Fibroblast of pulmonary artery (primary cell): ENCODE results near the gene NSRP1.

Source experiments
- DNase-seq: peaks from one replicate; pipeline ENCODE4 v3.0.0-alpha.2; 2010; ENCODE audit warnings: low read depth
- H3K4me3 ChIP-seq: replicated peaks from 2 replicates; pipeline ENCODE4 v1.5.1; 2011; ENCODE audit warnings: low read depth, mild to moderate bottlenecking, control low read depth, low read length, moderate library complexity
- TF ChIP-seq, protein P1 (sequence below): IDR thresholded peaks from 2 replicates; pipeline ENCODE4 v1.5.1; 2011; ENCODE audit warnings: mild to moderate bottlenecking, control low read depth, low read length, inconsistent platforms; ENCODE audit errors: missing control alignments

NSRP1 gene

DNA sequence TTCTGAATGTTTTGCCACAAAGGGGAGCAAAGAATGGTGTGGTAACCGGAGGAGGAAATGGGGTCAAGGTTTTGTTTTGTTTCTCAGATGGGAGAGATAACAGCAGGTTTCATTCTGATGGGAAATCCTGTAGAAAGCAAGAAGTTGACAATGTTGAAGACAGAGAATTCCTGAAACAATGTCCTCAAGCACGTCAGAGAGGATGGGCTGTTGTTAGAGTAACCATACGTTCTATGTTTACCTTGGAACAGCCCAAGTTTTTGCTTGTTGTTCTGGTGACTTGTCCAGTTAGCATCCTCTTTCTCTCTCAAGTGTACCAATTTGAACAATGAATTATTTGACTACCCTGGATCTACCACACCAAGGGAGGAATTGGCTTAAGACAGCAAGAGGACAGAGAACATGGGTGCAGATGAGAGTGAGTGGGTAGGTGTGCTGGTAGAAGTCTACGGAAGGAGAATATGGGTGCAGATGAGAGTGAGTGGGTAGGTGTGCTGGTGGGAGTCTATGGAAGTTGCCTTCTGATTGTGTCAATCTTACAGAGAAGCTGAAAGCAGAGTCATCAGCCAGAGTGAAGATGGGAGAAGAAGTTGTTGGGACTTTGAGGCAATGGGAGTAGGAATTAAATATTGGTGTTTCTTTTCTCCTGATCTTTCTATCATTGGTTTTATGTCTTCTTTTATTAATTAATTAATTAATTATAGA is 14.8 kb upstream of the NSRP1 start:
- H3K4me3 ChIP-seq, result no peak overlapping the region
- peak; percentile 50 for DNase-seq
- TF ChIP-seq, protein P1, sequence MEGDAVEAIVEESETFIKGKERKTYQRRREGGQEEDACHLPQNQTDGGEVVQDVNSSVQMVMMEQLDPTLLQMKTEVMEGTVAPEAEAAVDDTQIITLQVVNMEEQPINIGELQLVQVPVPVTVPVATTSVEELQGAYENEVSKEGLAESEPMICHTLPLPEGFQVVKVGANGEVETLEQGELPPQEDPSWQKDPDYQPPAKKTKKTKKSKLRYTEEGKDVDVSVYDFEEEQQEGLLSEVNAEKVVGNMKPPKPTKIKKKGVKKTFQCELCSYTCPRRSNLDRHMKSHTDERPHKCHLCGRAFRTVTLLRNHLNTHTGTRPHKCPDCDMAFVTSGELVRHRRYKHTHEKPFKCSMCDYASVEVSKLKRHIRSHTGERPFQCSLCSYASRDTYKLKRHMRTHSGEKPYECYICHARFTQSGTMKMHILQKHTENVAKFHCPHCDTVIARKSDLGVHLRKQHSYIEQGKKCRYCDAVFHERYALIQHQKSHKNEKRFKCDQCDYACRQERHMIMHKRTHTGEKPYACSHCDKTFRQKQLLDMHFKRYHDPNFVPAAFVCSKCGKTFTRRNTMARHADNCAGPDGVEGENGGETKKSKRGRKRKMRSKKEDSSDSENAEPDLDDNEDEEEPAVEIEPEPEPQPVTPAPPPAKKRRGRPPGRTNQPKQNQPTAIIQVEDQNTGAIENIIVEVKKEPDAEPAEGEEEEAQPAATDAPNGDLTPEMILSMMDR, result no peak

DNA sequence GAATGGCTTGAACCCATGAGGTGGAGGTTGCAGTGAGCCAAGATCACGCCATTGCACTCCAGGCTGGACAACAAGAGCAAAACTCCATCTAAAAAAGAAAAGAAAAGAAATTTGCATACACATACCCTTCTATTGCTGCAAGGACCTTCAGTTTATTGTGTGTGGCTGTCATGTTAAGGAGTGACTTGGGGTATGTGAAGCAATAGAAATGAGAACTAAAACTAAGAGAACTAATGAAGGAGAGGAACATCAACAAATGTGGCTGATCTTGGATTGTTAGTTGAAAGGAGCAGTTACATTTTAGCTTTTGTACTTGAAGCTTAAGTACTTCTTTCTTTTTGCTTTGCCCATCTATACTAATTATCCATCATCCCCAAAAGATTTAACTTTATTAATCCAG is 12.7 kb upstream of the NSRP1 start:
- H3K4me3 ChIP-seq, result no peak overlapping the region
- DNase-seq, result no peak
- TF ChIP-seq, protein P1, result no peak

DNA sequence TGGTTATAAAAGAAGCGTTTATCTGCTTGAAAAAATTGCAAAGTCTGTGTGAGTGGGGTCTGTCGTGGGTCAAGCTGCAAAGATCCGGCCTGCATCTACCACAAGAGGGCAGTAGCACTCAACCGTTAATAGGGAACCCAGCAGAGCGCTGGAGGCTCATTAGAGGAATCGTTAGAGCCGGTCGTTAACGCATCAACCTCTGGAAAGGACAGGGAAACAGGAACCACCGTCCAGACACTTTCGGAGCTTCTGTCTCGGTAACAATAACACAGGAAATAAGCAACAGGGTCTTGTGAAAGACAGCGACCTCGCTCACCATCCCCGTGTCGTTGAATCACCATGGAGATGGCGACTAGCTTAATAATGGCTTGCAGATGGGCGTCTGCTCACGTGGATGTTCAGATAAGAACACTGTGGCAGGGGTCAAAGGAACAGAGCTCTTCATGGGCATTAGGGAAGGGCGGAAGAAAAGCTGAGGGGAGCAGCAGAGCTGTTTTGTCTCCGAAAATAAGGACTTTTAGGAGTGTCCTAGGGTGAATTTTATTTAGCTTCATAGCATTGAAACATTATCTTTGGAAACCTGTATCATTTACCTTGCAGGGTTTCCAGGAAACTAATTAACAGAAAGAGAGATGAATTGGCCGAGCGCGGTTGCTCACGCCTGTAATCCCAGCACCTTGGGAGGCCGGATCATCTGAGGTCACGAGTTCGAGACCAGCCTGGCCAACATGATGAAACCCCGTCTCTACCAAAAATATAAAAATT is 11.9 kb upstream of the NSRP1 start:
- peak overlapping the region; percentile 55 for H3K4me3 ChIP-seq
- DNase-seq, result peak; percentile 92
- TF ChIP-seq, protein P1, result peak; percentile 95

DNA sequence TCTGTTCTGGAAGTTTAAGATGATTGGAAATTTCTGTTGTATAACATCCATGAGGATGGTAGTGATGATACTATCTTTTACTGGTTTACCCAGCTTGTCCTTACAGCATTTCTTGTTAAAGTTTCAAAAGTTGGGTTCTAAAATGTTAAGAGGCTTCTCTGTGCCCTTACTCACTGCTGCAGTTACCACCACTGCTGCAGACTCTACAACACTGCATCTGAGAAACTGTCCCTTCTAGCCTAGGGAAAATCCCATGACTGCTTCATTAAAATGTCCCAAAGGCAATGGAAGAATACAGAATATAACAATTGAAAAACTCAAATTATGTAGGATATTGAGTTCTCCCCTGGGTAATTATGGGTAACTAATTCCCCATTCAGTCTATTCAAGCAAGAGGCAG is 3.8 kb upstream of the NSRP1 start:
- TF ChIP-seq, protein P1, result no peak
- no peak for DNase-seq
- no peak overlapping the region for H3K4me3 ChIP-seq

DNA sequence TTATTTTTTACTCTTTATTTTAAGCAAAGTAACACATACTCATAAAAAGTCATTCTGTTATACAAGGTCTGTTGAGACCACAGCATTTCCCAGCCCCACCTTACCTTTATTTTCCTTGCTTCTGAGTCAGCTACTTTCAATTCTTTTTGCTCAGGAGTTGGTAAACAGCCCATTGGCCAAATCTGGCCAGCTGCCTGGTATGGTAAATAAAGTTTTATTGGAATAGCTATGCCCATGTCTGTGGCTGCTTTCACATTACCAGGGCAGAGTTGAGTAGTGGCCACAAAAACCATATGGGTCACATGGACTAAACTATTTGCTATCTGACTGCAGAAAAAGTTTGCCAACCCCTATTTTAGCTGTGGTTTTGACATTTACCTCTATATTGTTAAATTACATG is 3.4 kb upstream of the NSRP1 start:
- no peak overlapping the region for H3K4me3 ChIP-seq
- DNase-seq, result peak; percentile 24
- TF ChIP-seq, protein P1, result no peak

DNA sequence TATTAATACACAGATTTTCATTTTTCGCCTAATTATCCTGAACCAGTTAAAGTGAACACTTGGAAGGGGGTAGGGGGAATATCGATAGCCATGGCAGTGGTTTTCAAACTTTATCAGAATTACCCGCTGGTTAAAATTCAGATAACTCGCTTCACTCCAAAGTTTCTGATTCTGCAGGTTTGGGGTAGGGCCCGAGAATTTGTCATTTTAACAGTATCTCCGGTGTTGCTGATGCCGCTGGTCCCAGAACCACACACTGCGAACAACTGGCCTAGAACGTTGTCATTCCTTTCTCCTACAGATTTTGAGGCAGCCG is 313 bp upstream of the NSRP1 start:
- no peak for DNase-seq
- TF ChIP-seq, protein P1, result no peak
- peak overlapping the region; percentile 71 for H3K4me3 ChIP-seq
